IMR-90 (cell line): Measurements from ENCODE around the gene CD36.

ENCODE experiments used
- BHLHE40 ChIP-seq: fragments of 150-350 bp; IDR thresholded peaks from 2 replicates; pipeline ENCODE4 v1.6.1; 2016; ENCODE audit warnings: mild to moderate bottlenecking, low read depth, low read length
- CEBPB ChIP-seq: IDR thresholded peaks from 2 replicates; pipeline ENCODE4 v1.6.1; 2012; ENCODE audit warnings: low read depth, low read length, improper control_type of control experiment
- CTCF ChIP-seq: conservative IDR thresholded peaks from 2 replicates; pipeline ENCODE4 v1.5.1; 2012; ENCODE audit warnings: mild to moderate bottlenecking, low read depth, low read length, improper control_type of control experiment
- FOS ChIP-seq: fragments of 150-350 bp; IDR thresholded peaks from 2 replicates; pipeline ENCODE4 v1.6.1; 2016; ENCODE audit warnings: low read depth, low read length
- MAFK ChIP-seq: IDR thresholded peaks from 2 replicates; pipeline ENCODE4 v1.6.1; 2012; ENCODE audit warnings: low read depth, low read length, improper control_type of control experiment
- MXI1 ChIP-seq: IDR thresholded peaks from 2 replicates; pipeline ENCODE4 v1.6.1; 2012; ENCODE audit warnings: low read depth, mild to moderate bottlenecking, low read length, moderate library complexity, borderline replicate concordance
- NFE2L2 ChIP-seq: fragments of 150-350 bp; IDR thresholded peaks from 2 replicates; pipeline ENCODE4 v1.6.1; 2016; ENCODE audit warnings: low read depth, mild to moderate bottlenecking, low read length
- POLR2A ChIP-seq: IDR thresholded peaks from 2 replicates; pipeline ENCODE4 v1.6.1; 2012; ENCODE audit warnings: mild to moderate bottlenecking, low read depth, low read length
- RAD21 ChIP-seq: IDR thresholded peaks from 2 replicates; pipeline ENCODE4 v1.6.1; 2012; ENCODE audit warnings: low read length, improper control_type of control experiment
- RCOR1 ChIP-seq: IDR thresholded peaks from 2 replicates; pipeline ENCODE4 v1.6.1; 2012; ENCODE audit warnings: mild to moderate bottlenecking, low read length, improper control_type of control experiment; ENCODE audit not compliant: insufficient replicate concordance
- RFX5 ChIP-seq: IDR thresholded peaks from 2 replicates; pipeline ENCODE4 v1.8.0; 2012; ENCODE audit warnings: low read depth, mild to moderate bottlenecking, low read length, moderate library complexity
- SMC3 ChIP-seq: fragments of 150-350 bp; IDR thresholded peaks from 2 replicates; pipeline ENCODE4 v1.6.1; 2016; ENCODE audit warnings: low read depth, mild to moderate bottlenecking, antibody characterized with exemption, low read length, moderate library complexity
- USF2 ChIP-seq: fragments of 150-350 bp; IDR thresholded peaks from 2 replicates; pipeline ENCODE4 v1.6.1; 2017; ENCODE audit warnings: mild to moderate bottlenecking, antibody characterized with exemption, low read length, low read depth

- TF ChIP-seq POLR2A (no peak), SMC3 (no peak), CTCF (no peak), RCOR1 (peak; percentile 86), USF2 (no peak), NFE2L2 (peak; percentile 49), MXI1 (no peak), RAD21 (peak; percentile 20; the same call in 1 of the 2 replicates), FOS (peak; percentile 88), BHLHE40 (peak; percentile 76; the same call in 1 of the 2 replicates), CEBPB (peak; percentile 100), RFX5 (no peak), MAFK (peak; percentile 47)
Measured at GRCh38 chr7:80722616-80723195, 84.3 kb downstream of the CD36 start.
